HL-60/S4 treated with phorbol 12-myristate 13-acetate at 8.2 ng/mL for 4 days and 3 days (cell line): Measurements from ENCODE around the gene PBX1.

Experiments
- in situ Hi-C: fragments of 300-500 bp; cut with MboI; formaldehyde crosslinking; loops from 2 replicates; pipeline ENCODE4 v1.15.0; 2022; ENCODE audit warnings: low sequenced_read_pairs

The PBX1 gene

GRCh38 chr1:164689672-164690511, 130.9 kb downstream of the PBX1 start:
- in situ Hi-C loops: no loop called here

- in situ Hi-C loops: no loop called here
Observed at GRCh38 chr1:164692420-164692819, 133.4 kb downstream of the PBX1 start.

GRCh38 chr1:164693564-164694359, 134.8 kb downstream of the PBX1 start:
- in situ Hi-C loops: no loop called here

GRCh38 chr1:164694505-164694904, 135.5 kb downstream of the PBX1 start:
- in situ Hi-C loops: no loop called here

- in situ Hi-C loops: no loop called here
Observed at GRCh38 chr1:164695956-164696665, 137.1 kb downstream of the PBX1 start.

- in situ Hi-C loops: no loop called here
Observed at GRCh38 chr1:164699815-164700491, 141.0 kb downstream of the PBX1 start.

GRCh38 chr1:164700683-164701082, 141.7 kb downstream of the PBX1 start:
- in situ Hi-C loops: no loop called here

- in situ Hi-C loops: no loop called here
Observed at GRCh38 chr1:164701189-164701761, 142.3 kb downstream of the PBX1 start.

GRCh38 chr1:164702216-164702615, 143.2 kb downstream of the PBX1 start:
- in situ Hi-C loops: no loop called here

- in situ Hi-C loops: no loop called here
Observed at GRCh38 chr1:164702664-164703063, 143.7 kb downstream of the PBX1 start.

GRCh38 chr1:164703463-164703862, 144.5 kb downstream of the PBX1 start:
- in situ Hi-C loops: no loop called here

GRCh38 chr1:164703960-164704411, 145.0 kb downstream of the PBX1 start:
- in situ Hi-C loops: no loop called here

- in situ Hi-C loops: no loop called here
Observed at GRCh38 chr1:164704954-164705353, 146.0 kb downstream of the PBX1 start.

GRCh38 chr1:164706606-164706987, 147.6 kb downstream of the PBX1 start:
- in situ Hi-C loops: no loop called here

- in situ Hi-C loops: no loop called here
Observed at GRCh38 chr1:164707868-164708331, 148.9 kb downstream of the PBX1 start.

- in situ Hi-C loops: no loop called here
Observed at GRCh38 chr1:164708596-164708995, 149.6 kb downstream of the PBX1 start.

- in situ Hi-C loops: no loop called here
Observed at GRCh38 chr1:164709126-164709525, 150.1 kb downstream of the PBX1 start.

- in situ Hi-C loops: no loop called here
Observed at GRCh38 chr1:164709541-164710278, 150.7 kb downstream of the PBX1 start.

GRCh38 chr1:164712131-164713036, 153.4 kb downstream of the PBX1 start:
- in situ Hi-C loops: no loop called here
